ENCODE data around the gene IFT43.

DNA sequence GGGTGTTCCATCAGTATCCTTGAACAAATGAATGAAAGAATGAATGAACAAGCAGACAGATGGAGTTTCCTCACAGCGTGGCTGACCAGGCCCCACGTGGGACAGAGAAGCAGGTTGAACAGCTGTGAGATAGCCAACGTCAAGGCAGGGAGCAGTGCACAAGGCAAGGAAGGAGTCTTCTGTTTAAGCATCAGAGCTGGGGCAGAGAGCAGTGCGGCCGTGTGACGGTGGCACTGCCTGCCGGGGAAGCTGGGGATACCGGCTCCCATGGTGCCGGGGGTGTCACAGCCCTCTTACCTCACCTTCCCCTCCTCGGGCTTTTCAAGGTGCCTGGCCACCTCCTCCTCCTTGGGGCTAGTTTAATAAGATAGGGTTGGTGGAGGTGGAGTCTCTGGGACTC, 92.9 kb downstream of the IFT43 start:
- TF ChIP-seq, protein P1, sequence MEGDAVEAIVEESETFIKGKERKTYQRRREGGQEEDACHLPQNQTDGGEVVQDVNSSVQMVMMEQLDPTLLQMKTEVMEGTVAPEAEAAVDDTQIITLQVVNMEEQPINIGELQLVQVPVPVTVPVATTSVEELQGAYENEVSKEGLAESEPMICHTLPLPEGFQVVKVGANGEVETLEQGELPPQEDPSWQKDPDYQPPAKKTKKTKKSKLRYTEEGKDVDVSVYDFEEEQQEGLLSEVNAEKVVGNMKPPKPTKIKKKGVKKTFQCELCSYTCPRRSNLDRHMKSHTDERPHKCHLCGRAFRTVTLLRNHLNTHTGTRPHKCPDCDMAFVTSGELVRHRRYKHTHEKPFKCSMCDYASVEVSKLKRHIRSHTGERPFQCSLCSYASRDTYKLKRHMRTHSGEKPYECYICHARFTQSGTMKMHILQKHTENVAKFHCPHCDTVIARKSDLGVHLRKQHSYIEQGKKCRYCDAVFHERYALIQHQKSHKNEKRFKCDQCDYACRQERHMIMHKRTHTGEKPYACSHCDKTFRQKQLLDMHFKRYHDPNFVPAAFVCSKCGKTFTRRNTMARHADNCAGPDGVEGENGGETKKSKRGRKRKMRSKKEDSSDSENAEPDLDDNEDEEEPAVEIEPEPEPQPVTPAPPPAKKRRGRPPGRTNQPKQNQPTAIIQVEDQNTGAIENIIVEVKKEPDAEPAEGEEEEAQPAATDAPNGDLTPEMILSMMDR (IDR thresholded peaks at IDR 0.05): no peak
- TF ChIP-seq POLR2AphosphoS5 (IDR thresholded peaks at IDR 0.05; ENCODE audit: low read depth, low read length): no peak

Measured in Panc1 (cell line).